MM.1S (cell line): ENCODE measurements around the gene PEA15.

ENCODE experiments used
- DNase-seq: peaks from one replicate; pipeline ENCODE4 v3.0.0-alpha.2; 2015
- H2AFZ ChIP-seq: fragments of 300-600 bp; sonication (generic); 2 replicates; pipeline ENCODE4 v1.6.0; 2016; ENCODE audit warnings: antibody characterized with exemption, low read length
- H3F3A ChIP-seq: fragments of 300-600 bp; sonication (generic); 2 replicates; pipeline ENCODE4 v1.6.1; 2016; ENCODE audit warnings: mild to moderate bottlenecking, antibody characterized with exemption, low read length, moderate library complexity, mixed read lengths; ENCODE audit not compliant: insufficient read depth
- H3K27ac ChIP-seq: fragments of 300-600 bp; sonication (generic); 2 replicates; pipeline ENCODE4 v1.5.1; 2016; ENCODE audit warnings: mild to moderate bottlenecking, low read length
- H3K27me3 ChIP-seq: fragments of 300-600 bp; sonication (generic); replicated peaks from 2 replicates; pipeline ENCODE4 v1.6.0; 2016; ENCODE audit warnings: low read length; ENCODE audit not compliant: insufficient read depth
- H3K36me3 ChIP-seq: fragments of 300-600 bp; sonication (generic); replicated peaks from 2 replicates; pipeline ENCODE4 v1.6.1; 2016; ENCODE audit warnings: mild to moderate bottlenecking, low read length, mixed read lengths; ENCODE audit not compliant: insufficient read depth
- H3K4me1 ChIP-seq: fragments of 300-600 bp; sonication (generic); 2 replicates; pipeline ENCODE4 v1.6.1; 2016; ENCODE audit warnings: low read length, mixed read lengths
- H3K4me2 ChIP-seq: fragments of 300-600 bp; sonication (generic); 2 replicates; pipeline ENCODE4 v1.6.0; 2016; ENCODE audit warnings: low read depth, low read length
- H3K4me3 ChIP-seq: fragments of 300-600 bp; sonication (generic); 2 replicates; pipeline ENCODE4 v1.5.1; 2016; ENCODE audit warnings: low read length, mixed read lengths
- H3K79me2 ChIP-seq: fragments of 300-600 bp; sonication (generic); 2 replicates; pipeline ENCODE4 v1.6.1; 2016; ENCODE audit warnings: mixed run types, low read length, mixed read lengths
- H3K9ac ChIP-seq: fragments of 300-600 bp; sonication (generic); 2 replicates; pipeline ENCODE4 v1.6.1; 2016; ENCODE audit warnings: low read length, mixed read lengths
- H3K9me2 ChIP-seq: fragments of 300-600 bp; sonication (generic); replicated peaks from 2 replicates; pipeline ENCODE4 v1.6.1; 2016; ENCODE audit warnings: mild to moderate bottlenecking, low read length, mixed read lengths; ENCODE audit not compliant: insufficient read depth
- H3K9me3 ChIP-seq: fragments of 300-600 bp; sonication (generic); replicated peaks from 2 replicates; pipeline ENCODE4 v1.6.1; 2016; ENCODE audit warnings: mild to moderate bottlenecking, low read length, mixed read lengths; ENCODE audit not compliant: insufficient read depth
- H4K20me1 ChIP-seq: fragments of 300-600 bp; sonication (generic); 2 replicates; pipeline ENCODE4 v1.6.1; 2016; ENCODE audit warnings: mild to moderate bottlenecking, low read length, moderate library complexity, mixed read lengths; ENCODE audit not compliant: insufficient read depth
- EZH2 ChIP-seq: fragments of 300-600 bp; sonication (generic); optimal IDR thresholded peaks from 2 replicates; pipeline ENCODE3; 2017; ENCODE audit warnings: low read depth, mild to moderate bottlenecking, antibody characterized with exemption, low read length, mixed read lengths
- EZH2phosphoT487 ChIP-seq: fragments of 300-600 bp; sonication (generic); IDR thresholded peaks from 2 replicates; pipeline ENCODE4 v1.6.1; 2018; ENCODE audit warnings: antibody characterized with exemption, low read length
- TF ChIP-seq, protein P1 (sequence below): fragments of 300-600 bp; sonication (generic); IDR thresholded peaks from 2 replicates; pipeline ENCODE4 v1.5.1; 2016; ENCODE audit warnings: antibody characterized with exemption, low read length, mixed read lengths

Gene PEA15

DNA sequence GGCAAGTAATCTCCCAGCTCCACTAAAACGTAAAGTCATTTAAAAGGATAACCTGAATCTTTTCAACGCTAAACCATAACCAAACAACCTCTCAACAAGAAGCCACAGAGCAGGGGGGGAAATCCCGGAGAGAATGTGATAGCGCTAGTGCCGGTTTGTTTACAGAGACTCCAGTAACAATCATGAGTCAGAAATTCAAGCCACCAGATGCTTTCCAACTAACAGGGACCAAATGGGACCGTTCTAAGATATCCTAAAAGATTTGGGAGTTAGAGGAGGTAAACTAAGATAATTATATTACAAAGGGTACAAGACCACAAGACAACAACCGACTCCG lies 56.3 kb downstream of the PEA15 start:
- Histone ChIP-seq H3K4me1 (peaks cover 19% of the 10 kb centered on the region), H3K9ac (peak overlapping the region; percentile 94), H3K79me2 (peaks cover 57% of the 10 kb centered on the region), H3K9me3 (no peaks in the 10 kb centered on the region), H3K36me3 (no peaks in the 10 kb centered on the region), H3K4me2 (peak overlapping the region; percentile 67), H3K9me2 (no peaks in the 10 kb centered on the region), H3K4me3 (peak overlapping the region; percentile 88), H3K27me3 (no peaks in the 10 kb centered on the region), H3F3A (peaks cover 25% of the 10 kb centered on the region), H3K27ac (peak overlapping the region; percentile 92), H2AFZ (peak overlapping the region; percentile 59), H4K20me1 (no peaks in the 10 kb centered on the region)
- DNase-seq, result peak; percentile 86
- TF ChIP-seq EZH2 (no peak), EZH2phosphoT487 (no peak)
- TF ChIP-seq, protein P1, sequence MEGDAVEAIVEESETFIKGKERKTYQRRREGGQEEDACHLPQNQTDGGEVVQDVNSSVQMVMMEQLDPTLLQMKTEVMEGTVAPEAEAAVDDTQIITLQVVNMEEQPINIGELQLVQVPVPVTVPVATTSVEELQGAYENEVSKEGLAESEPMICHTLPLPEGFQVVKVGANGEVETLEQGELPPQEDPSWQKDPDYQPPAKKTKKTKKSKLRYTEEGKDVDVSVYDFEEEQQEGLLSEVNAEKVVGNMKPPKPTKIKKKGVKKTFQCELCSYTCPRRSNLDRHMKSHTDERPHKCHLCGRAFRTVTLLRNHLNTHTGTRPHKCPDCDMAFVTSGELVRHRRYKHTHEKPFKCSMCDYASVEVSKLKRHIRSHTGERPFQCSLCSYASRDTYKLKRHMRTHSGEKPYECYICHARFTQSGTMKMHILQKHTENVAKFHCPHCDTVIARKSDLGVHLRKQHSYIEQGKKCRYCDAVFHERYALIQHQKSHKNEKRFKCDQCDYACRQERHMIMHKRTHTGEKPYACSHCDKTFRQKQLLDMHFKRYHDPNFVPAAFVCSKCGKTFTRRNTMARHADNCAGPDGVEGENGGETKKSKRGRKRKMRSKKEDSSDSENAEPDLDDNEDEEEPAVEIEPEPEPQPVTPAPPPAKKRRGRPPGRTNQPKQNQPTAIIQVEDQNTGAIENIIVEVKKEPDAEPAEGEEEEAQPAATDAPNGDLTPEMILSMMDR, result no peak

DNA sequence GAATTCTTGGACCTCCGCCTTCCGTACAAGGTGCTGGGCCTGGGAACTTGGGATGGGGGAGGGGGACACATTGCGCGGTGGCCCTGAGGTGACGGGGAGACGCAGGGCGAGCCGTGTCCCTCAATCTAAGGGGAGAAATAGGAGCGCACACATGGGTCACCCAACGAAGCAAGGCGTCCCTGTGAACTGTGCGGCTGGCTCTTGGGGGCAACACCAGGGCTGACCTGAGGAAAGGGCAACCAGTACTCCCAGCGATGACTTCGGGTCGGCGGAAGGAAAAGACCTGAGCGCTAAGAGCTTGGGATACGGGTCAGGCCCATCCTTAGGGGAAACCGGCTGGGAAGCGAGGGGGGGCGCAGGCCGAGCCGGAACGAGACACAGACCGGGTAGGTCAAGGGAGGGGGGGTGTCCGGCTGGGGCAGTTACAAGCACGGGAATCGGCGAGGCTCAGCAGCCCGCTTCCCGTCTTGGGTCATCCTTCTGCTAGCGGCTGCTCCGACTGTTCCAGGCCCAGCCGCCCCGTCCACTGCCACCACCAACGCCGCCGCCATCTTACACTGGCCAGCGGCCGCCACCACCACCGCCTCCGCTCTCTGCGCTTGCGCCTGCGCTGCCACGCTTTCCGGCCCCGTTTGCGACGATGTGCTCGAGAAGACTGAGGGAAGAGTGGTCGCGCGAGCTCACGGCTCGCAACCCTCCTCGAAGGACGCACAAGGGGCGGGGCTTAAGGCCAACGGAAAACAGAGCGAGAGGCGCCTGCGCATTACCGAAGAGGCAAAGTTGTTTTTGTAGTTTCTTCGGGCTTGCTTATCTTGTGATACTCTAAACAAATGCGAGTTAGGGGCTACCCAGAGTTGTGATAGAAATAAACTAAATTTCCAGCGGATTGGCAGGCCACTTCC lies 57.0 kb downstream of the PEA15 start, which contains the start of gene DCAF8:
Gene DCAF8 (minus strand): TSS at position 657 of the 902 bp plus-strand sequence. CDS start 18,541 bp downstream, outside the sequence.
- no peaks in the 10 kb centered on the region for H4K20me1 ChIP-seq
- no peaks in the 10 kb centered on the region for H3K9me2 ChIP-seq
- H3K36me3 ChIP-seq, result no peaks in the 10 kb centered on the region
- peak within 1 kb of the TSS; percentile 79 for H2AFZ ChIP-seq
- H3K79me2 ChIP-seq, result peaks cover 51% of the 10 kb centered on the region
- peaks cover 19% of the 10 kb centered on the region for H3K4me1 ChIP-seq
- H3K4me3 ChIP-seq, result peak within 1 kb of the TSS; percentile 88
- H3K9me3 ChIP-seq, result no peaks in the 10 kb centered on the region
- H3K4me2 ChIP-seq, result peak within 1 kb of the TSS; percentile 93
- DNase-seq, result peak; percentile 100
- peak within 1 kb of the TSS; percentile 94 for H3K9ac ChIP-seq
- TF ChIP-seq EZH2phosphoT487 (no peak), EZH2 (no peak)
- TF ChIP-seq, protein P1, result no peak
- H3K27me3 ChIP-seq, result no peaks in the 10 kb centered on the region
- H3K27ac ChIP-seq, result peak within 1 kb of the TSS; percentile 92
- peaks cover 25% of the 10 kb centered on the region for H3F3A ChIP-seq

DNA sequence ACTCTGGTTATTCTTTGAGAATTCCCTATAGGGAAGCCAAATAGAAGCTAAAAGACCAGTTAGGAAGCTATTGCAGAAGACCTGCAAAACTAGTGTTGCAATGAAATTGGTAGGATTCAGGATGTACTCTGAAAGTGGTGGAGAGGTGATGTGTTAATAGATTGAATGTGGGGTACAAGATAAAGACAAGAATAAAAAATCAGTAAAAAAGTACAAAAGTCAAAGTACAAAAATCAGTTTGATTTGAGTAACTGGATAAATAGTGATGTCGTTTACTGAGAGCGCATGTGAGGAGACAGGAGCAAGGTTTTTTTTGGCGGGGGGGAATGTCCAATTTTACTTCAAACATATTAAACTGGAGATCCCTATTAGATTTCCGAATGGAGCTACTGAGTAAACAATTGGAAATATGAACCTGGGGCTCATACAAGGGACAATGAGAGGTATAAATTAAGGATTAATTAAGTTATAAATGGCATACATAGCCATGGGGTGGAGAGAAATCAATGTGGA lies 59.7 kb downstream of the PEA15 start:
- Histone ChIP-seq H2AFZ (no peak overlapping the region), H4K20me1 (no peaks in the 10 kb centered on the region), H3K27me3 (no peaks in the 10 kb centered on the region), H3K27ac (no peak overlapping the region), H3K4me1 (peaks cover 17% of the 10 kb centered on the region), H3K9me2 (no peaks in the 10 kb centered on the region), H3K4me2 (no peak overlapping the region), H3K36me3 (no peaks in the 10 kb centered on the region), H3K4me3 (no peak overlapping the region), H3K9me3 (no peaks in the 10 kb centered on the region), H3K79me2 (peaks cover 24% of the 10 kb centered on the region), H3F3A (peaks cover 25% of the 10 kb centered on the region), H3K9ac (no peak overlapping the region)
- DNase-seq, result no peak
- TF ChIP-seq EZH2phosphoT487, result no peak
- no peak for TF ChIP-seq EZH2
- TF ChIP-seq, protein P1, result no peak
